ENCODE measurements around the gene MTARC2. TPM values are rescaled to one million over a fixed set of nuclear protein-coding genes. Genes with fewer than 3 reads are reported as not detected.
A peak's percentile ranks its signal among the peaks of the same experiment; 100 is the strongest.

MTARC2 gene
- total RNA-seq, 6 experiments from 2014 or later: 41.8 to 140 (median 86.6) TPM

DNA sequence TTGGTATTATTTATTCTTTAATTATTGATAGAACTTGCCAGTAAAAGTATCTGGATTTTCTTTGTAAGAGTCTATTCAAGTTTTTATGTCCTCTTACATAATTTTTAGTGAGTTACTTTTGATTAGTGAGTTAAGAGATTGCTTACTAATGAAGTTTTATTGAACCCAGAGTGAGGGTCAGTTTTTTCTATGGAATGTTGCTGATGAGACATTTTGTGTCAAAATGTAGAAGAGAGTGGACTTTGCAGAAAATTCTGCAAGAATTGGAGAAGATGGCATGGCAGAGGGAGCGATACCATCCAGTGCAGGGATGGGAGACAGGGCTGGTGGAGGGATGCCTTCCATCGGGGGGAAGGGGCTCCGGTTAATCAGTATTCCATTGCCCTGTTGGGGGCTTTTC is 11.0 kb downstream of the MTARC2 start:
- Histone ChIP-seq H3K4me1 (peaks cover 0 to 36% (median 17%) of the 10 kb centered on the region in 4 donors), H3K36me3 (peaks cover 0 to 44% (median 19%) of the 10 kb centered on the region in 4 donors), H3K4me3 (no peak overlapping the region), H3K9me3 (no peaks in the 10 kb centered on the region), H3K27ac (no peak overlapping the region), H3K27me3 (no peaks in the 10 kb centered on the region)
- intact Hi-C loops (cut with DNase I): no loop called here
- DNase-seq: no peak
- TF ChIP-seq, protein P1, sequence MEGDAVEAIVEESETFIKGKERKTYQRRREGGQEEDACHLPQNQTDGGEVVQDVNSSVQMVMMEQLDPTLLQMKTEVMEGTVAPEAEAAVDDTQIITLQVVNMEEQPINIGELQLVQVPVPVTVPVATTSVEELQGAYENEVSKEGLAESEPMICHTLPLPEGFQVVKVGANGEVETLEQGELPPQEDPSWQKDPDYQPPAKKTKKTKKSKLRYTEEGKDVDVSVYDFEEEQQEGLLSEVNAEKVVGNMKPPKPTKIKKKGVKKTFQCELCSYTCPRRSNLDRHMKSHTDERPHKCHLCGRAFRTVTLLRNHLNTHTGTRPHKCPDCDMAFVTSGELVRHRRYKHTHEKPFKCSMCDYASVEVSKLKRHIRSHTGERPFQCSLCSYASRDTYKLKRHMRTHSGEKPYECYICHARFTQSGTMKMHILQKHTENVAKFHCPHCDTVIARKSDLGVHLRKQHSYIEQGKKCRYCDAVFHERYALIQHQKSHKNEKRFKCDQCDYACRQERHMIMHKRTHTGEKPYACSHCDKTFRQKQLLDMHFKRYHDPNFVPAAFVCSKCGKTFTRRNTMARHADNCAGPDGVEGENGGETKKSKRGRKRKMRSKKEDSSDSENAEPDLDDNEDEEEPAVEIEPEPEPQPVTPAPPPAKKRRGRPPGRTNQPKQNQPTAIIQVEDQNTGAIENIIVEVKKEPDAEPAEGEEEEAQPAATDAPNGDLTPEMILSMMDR (IDR thresholded peaks at IDR 0.05): no peak
- no peak for TF ChIP-seq POLR2A (IDR thresholded peaks at IDR 0.05)
- 89% methylated on average over 3 of the region's 3 CpGs for WGBS (ENCODE audit: insufficient coverage, low coverage, low lambda C conversion rate, missing lambda C conversion rate)
- no peak for ATAC-seq

DNA sequence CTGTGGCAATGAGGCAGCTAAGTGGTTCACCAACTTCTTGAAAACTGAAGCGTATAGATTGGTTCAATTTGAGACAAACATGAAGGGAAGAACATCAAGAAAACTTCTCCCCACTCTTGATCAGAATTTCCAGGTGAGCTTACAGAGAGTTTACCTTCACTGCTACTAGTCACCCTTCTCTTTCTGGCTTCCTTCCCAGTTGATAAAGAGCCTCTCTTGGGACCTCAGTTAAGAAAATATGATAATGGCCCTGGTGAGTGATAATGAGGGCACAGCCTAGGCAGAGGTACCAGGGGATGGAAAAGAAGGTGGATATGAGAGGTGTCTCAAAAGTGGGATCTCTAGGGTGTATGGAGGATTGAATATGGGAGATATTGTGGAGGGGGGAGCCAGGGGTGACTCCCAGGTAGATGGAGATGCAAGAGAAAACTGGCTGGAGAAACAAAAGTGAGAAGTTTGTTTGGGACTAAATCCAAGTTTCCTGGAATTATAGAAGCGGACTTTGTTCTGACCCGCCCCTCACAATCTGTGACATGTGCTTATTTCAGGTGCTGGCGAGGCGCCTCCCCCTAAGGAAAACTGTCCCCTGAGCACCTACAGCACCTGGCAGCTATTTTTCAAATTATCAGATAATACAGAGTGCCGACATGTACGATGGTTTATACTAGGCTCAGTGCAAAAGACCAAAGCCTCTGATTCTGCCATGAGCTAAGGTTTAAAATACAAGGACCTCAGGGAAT is 13.7 kb downstream of the MTARC2 start:
- peak; percentile 83 to 90 (median 85) for ATAC-seq
- Histone ChIP-seq H3K27me3 (no peaks in the 10 kb centered on the region), H3K27ac (peak overlapping the region; percentile 35 to 68 (median 63))

DNA sequence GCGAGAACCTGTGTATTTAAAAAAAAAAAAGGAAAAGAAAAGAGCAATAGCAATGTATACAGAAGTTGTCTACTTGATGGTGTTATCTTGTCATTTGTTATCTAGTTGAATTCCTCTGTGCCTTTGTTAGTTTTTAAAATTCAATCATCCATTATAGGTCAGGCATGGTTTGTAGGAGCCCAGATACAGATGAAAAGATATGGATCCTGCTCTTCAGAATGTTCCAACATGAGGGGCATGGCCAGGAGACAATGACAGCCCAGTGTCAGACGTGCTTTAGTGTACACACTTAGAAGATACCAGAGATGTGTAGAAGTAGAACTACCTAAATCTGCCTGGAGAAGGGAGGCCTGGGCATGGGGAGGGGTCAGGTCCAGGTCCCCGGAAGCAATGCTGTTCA is 16.6 kb downstream of the MTARC2 start:
- ATAC-seq (no peak), DNase-seq (no peak)
- Histone ChIP-seq H3K36me3 (peaks cover 0 to 17% (median 10%) of the 10 kb centered on the region in 4 donors), H3K27ac (peak overlapping the region in 1 of 3 donors; percentile 87), H3K27me3 (no peaks in the 10 kb centered on the region), H3K4me3 (no peak overlapping the region), H3K4me1 (peaks cover 0 to 75% (median 29%) of the 10 kb centered on the region in 4 donors), H3K9me3 (no peaks in the 10 kb centered on the region)
- WGBS (ENCODE audit: insufficient coverage, low coverage, low lambda C conversion rate, missing lambda C conversion rate): 88% methylated on average over 3 of the region's 3 CpGs
- no peak for TF ChIP-seq POLR2A (IDR thresholded peaks at IDR 0.05)
- TF ChIP-seq, protein P1 (IDR thresholded peaks at IDR 0.05): no peak
- intact Hi-C loops (cut with DNase I): no loop called here

More for the DNA sequence above, 13.7 kb downstream of the MTARC2 start:
- Histone ChIP-seq H3K4me1 (peaks cover 0 to 49% (median 22%) of the 10 kb centered on the region in 4 donors), H3K4me3 (no peak overlapping the region), H3K36me3 (peaks cover 0 to 22% (median 6%) of the 10 kb centered on the region in 4 donors), H3K9me3 (no peaks in the 10 kb centered on the region)
- no peak for TF ChIP-seq POLR2A (IDR thresholded peaks at IDR 0.05)
- TF ChIP-seq, protein P1 (IDR thresholded peaks at IDR 0.05): no peak
- DNase-seq: peak; percentile 56 to 80 (median 73)
- WGBS (ENCODE audit: insufficient coverage, low coverage, low lambda C conversion rate, missing lambda C conversion rate): 34% methylated on average over 7 of the region's 7 CpGs
- intact Hi-C loops (cut with DNase I): no loop called here

DNA sequence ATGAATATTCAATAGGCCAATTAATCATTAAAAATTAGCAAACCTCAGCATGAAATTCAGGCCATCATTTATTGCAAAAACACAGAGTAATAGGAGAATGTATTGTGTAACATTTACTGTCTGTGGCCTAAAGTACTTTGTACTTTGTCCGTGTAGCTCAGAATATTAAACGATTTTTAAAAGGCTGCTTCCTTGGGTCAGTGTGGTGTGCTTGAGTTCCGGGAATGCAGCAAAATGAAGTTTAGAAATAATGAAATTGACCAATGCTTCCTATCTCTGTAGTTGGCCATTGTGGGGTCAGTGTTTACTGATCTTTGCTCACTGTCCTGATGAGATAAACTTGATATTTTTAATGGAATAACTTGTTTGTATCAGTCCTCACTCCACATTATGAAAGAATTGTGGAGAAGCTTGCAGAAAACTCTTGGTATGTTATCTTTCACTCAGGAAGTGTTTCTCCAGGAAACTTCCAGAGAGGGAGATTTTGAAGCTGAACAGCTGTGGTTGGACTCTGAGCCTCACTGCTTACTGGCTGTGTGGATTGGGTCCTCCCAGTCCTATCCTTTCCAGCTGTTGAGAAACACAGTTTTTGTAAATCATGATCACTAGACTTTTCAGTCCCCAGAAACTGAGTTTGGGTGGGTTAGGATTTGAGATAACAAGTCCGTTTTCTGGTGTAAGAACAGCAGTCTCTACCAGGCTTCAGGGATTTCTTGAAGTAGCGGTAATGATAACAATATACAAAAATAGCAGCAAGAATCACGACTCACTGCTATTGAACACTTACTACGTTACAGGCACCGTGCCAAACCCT is 19.4 kb downstream of the MTARC2 start:
- DNase-seq: peak in 1 of 3 donors; percentile 71
- Histone ChIP-seq H3K9me3 (no peaks in the 10 kb centered on the region), H3K27ac (peak overlapping the region; percentile 65 to 87 (median 83)), H3K4me3 (peak overlapping the region in 2 of 3 donors; percentile 2 to 21), H3K4me1 (peaks cover 0 to 53% (median 20%) of the 10 kb centered on the region in 4 donors), H3K36me3 (peaks cover 0 to 40% (median 11%) of the 10 kb centered on the region in 4 donors), H3K27me3 (no peaks in the 10 kb centered on the region)
- TF ChIP-seq POLR2A (IDR thresholded peaks at IDR 0.05): no peak
- TF ChIP-seq, protein P1 (IDR thresholded peaks at IDR 0.05): no peak
- WGBS (ENCODE audit: insufficient coverage, low coverage, low lambda C conversion rate, missing lambda C conversion rate): 18% methylated on average over 8 of the region's 8 CpGs
- peak; percentile 68 to 86 (median 78) for ATAC-seq
- intact Hi-C loops (cut with DNase I): no loop called here

All from right lobe of liver (tissue), 6 donors.